GM13977 (cell line): ENCODE data around the gene GABBR2.

Source experiments
- DNase-seq: peaks from one replicate; pipeline ENCODE4 v3.0.0; 2012; ENCODE audit warnings: low spot score
- in situ Hi-C: fragments of 300-500 bp; cut with MboI; formaldehyde crosslinking; loops from one replicate; pipeline ENCODE4 v1.12.0; 2022; ENCODE audit warnings: low sequenced_read_pairs, low pct_unique_long_range_greater_than_20kb, mixed read lengths, inconsistent platforms; ENCODE audit not compliant: unreplicated experiment
- TF ChIP-seq, protein P1 (sequence below): IDR thresholded peaks from 2 replicates; pipeline ENCODE4 v1.5.1; 2012; ENCODE audit warnings: mild to moderate bottlenecking, control low read depth; ENCODE audit not compliant: insufficient read depth; ENCODE audit errors: extremely low read depth, missing control alignments

GABBR2 gene

DNA sequence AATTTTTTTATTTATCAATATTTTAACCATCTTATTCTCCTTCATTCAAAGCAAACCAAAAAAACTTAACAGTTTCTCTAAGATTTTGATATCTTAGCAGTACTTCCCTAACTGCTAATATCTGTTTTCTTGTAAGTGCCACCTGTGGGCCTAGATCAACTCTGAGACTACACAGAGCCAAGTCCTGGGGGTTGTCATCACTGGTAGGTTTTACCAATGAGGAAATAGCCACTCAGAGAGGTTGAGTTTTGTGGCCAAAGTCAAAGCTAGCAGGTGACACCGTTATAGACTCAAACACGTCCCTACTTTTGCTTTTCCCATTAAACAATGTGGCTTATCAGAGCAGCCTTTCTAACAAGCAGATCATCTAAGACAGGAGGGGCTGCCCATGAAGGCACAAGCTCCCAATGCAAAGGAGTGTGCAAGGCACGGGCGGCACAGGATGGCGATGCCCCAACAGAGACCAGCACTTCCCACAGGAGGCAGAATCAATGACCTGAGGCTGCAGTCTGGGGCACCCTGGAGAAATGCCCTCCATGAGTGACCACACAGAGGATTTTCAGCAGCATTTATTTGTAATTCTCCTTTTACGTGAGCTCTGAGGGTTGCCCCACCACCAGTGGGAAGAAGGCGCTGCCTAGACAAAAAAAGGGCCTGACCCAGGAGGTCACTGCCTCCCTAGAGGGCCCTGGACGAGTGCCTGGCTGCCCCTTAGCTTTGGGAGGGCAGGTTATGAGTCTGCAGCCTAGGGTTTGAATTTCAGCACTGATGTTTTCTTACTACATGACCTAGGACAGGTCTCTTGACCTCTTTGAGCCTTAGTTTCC lies 460.7 kb downstream of the GABBR2 start:
- no peak for DNase-seq
- TF ChIP-seq, protein P1, sequence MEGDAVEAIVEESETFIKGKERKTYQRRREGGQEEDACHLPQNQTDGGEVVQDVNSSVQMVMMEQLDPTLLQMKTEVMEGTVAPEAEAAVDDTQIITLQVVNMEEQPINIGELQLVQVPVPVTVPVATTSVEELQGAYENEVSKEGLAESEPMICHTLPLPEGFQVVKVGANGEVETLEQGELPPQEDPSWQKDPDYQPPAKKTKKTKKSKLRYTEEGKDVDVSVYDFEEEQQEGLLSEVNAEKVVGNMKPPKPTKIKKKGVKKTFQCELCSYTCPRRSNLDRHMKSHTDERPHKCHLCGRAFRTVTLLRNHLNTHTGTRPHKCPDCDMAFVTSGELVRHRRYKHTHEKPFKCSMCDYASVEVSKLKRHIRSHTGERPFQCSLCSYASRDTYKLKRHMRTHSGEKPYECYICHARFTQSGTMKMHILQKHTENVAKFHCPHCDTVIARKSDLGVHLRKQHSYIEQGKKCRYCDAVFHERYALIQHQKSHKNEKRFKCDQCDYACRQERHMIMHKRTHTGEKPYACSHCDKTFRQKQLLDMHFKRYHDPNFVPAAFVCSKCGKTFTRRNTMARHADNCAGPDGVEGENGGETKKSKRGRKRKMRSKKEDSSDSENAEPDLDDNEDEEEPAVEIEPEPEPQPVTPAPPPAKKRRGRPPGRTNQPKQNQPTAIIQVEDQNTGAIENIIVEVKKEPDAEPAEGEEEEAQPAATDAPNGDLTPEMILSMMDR = no peak
- in situ Hi-C loops = no loop called here

DNA sequence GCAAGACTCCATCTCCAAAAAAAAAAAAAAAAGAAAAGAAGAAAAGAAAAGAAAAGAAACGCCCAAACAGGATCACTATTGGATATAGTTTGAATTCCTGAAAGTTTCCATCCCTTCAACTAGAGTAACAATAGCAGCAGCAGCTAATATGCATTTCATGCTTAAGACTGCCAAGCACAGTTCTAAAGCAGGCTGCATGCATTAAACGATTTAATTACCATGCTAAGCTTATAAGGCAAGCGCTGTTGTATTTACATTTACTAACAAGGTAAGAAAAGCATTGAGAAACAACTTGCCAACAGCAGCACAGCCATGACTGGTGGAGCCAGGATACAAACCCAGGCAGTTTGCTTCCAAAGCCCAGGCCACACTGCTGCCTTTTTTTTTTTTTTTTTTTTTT lies 466.3 kb downstream of the GABBR2 start:
- TF ChIP-seq, protein P1 = no peak
- no peak for DNase-seq
- in situ Hi-C loops = no loop called here

DNA sequence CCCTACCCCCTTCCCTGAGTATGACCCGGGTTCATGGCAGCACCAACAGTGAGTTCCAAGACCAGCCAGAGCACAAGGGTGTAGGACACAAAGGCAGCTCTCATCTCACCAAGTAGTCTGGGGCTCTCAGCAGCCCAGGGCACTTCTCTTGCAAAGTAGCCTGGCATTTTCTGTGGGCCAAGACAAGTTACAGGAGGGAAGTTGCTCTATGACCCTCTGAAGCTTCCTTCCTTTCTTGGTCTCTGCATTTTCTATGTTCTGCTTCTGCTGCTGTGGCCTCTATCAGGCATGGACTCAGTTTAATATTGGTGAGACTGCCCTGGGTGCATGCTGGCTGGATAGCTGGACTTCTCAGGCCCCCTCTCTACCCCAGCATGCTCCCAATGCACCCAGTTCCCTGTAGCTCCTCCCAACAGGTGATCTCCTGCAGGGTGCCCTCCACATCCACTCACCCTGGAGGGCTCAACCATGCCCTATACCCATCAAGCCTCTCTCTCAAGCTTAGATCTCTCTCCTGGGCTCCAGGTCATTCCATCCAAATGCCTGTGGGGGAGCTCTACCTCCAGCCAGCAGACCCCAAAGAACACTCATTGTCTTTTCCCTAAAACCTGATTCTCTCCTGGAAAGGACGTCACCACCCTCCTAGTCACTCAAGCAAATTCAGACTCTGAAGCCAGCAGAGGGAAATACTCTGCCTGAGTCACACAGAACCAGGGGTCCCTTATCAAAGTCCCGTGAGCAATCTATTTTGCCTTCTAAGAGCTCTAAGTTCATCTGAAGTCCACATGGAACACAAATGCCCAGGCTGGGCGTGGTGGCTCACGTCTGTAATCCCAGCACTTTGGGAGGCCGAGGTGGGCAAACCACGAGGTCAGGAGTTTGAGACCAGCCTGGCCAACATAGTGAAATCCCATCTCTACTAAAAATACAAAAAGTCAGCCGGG lies 467.1 kb downstream of the GABBR2 start:
- TF ChIP-seq, protein P1 = peak; percentile 17
- in situ Hi-C loops = no loop called here
- no peak for DNase-seq

DNA sequence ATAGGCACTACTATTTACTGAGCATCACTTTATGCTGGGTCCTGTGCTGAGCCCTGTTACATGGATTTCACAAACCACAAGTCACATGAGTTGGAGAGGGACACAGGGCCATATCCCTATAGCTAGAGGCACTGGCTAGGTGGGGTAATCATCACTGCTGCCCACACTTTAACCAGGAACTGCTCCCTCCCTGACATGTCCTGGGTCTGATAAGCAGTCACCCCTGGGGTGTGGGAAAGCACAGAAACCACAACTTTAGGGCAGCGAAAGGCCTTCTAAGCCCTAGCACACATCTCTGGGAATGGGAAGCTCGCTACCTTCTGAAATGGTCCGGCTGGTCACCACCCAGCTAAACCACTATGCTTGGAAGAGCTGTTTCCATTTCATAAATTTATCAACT lies 468.3 kb downstream of the GABBR2 start:
- TF ChIP-seq, protein P1 = no peak
- in situ Hi-C loops = no loop called here
- DNase-seq = no peak
